WTC11 (cell line): Measurements from ENCODE around the gene DNAAF5. TPM values are rescaled to one million over a fixed set of nuclear protein-coding genes. Genes with fewer than 3 reads are reported as not detected.

Experiments used
- ATAC-seq: fragments of 200-7000 bp; cut with Tn5 transposase; 2 replicates; pipeline ENCODE4 v1.10.0; 2021; ENCODE audit warnings: mild to moderate bottlenecking, moderate library complexity
- CTCF ChIA-PET: fragments of 300-600 bp; sonication (Branson Sonifier 250); formaldehyde crosslinking; loops from one replicate; lab custom pipeline; 2021; ENCODE audit warnings: antibody characterized with exemption; lab: Charles Lee
- POLR2A ChIA-PET: fragments of 350-600 bp; sonication (Branson Sonifier 250); formaldehyde crosslinking; loops from one replicate; lab custom pipeline; 2021; ENCODE audit warnings: antibody characterized with exemption; lab: Charles Lee
- DNase-seq: peaks from one replicate; pipeline ENCODE4 v3.0.0; 2021; ENCODE audit warnings: low spot score
- H3K27ac Mint-ChIP-seq: 2 replicates; pipeline ENCODE4 v1.8.0; 2021; ENCODE audit warnings: mixed read lengths
- H3K27me3 Mint-ChIP-seq: 2 replicates; pipeline ENCODE4 v1.8.0; 2021; ENCODE audit warnings: low read depth, mild to moderate bottlenecking, moderate library complexity, mixed read lengths
- H3K36me3 Mint-ChIP-seq: 2 replicates; pipeline ENCODE4 v1.8.0; 2021; ENCODE audit warnings: mixed read lengths
- H3K4me1 Mint-ChIP-seq: 2 replicates; pipeline ENCODE4 v1.8.0; 2022; ENCODE audit warnings: mixed read lengths
- H3K4me3 Mint-ChIP-seq: 2 replicates; pipeline ENCODE4 v1.8.0; 2021; ENCODE audit warnings: mild to moderate bottlenecking, moderate library complexity, mixed read lengths
- H3K9me3 Mint-ChIP-seq: 2 replicates; pipeline ENCODE4 v1.8.0; 2021; ENCODE audit warnings: mixed read lengths
- ATF6 ChIP-seq: sonication (generic); formaldehyde crosslinking; IDR thresholded peaks from 2 replicates; pipeline ENCODE4 v1.8.1; 2023; ENCODE audit warnings: mild to moderate bottlenecking, missing genetic modification reagents
- CREB1 ChIP-seq: sonication (generic); formaldehyde crosslinking; IDR thresholded peaks from 2 replicates; pipeline ENCODE4 v1.8.0; 2023; ENCODE audit warnings: mild to moderate bottlenecking, missing genetic modification reagents
- GTF2I ChIP-seq: fragments of 250-450 bp; sonication (Bioruptor Pico); conservative IDR thresholded peaks from 2 replicates; pipeline ENCODE4 v1.4.0; 2021; ENCODE audit warnings: mild to moderate bottlenecking
- IRF2 ChIP-seq: sonication (generic); formaldehyde crosslinking; IDR thresholded peaks from 2 replicates; pipeline ENCODE4 v1.8.0; 2022; ENCODE audit warnings: low read depth, missing genetic modification reagents, borderline replicate concordance
- MLX ChIP-seq: sonication (generic); formaldehyde crosslinking; IDR thresholded peaks from 2 replicates; pipeline ENCODE4 v1.8.1; 2023; ENCODE audit warnings: mild to moderate bottlenecking, missing genetic modification reagents, moderate library complexity
- NFE2L1 ChIP-seq: sonication (generic); formaldehyde crosslinking; IDR thresholded peaks from 2 replicates; pipeline ENCODE4 v1.8.1; 2023; ENCODE audit warnings: missing genetic modification reagents
- NR2C2 ChIP-seq: sonication (generic); formaldehyde crosslinking; IDR thresholded peaks from 2 replicates; pipeline ENCODE4 v1.8.0; 2022; ENCODE audit warnings: mild to moderate bottlenecking, missing genetic modification reagents
- PREB ChIP-seq: sonication (generic); formaldehyde crosslinking; IDR thresholded peaks from 2 replicates; pipeline ENCODE4 v1.8.1; 2022; ENCODE audit warnings: mild to moderate bottlenecking, missing genetic modification reagents, moderate library complexity, borderline replicate concordance
- SMAD4 ChIP-seq: sonication (generic); formaldehyde crosslinking; IDR thresholded peaks from 2 replicates; pipeline ENCODE4 v1.8.0; 2022; ENCODE audit warnings: mild to moderate bottlenecking, missing genetic modification reagents
- TCF7 ChIP-seq: sonication (generic); formaldehyde crosslinking; IDR thresholded peaks from 2 replicates; pipeline ENCODE4 v1.8.0; 2022; ENCODE audit warnings: mild to moderate bottlenecking, low read depth, missing genetic modification reagents, moderate library complexity
- ZBTB43 ChIP-seq: sonication (generic); formaldehyde crosslinking; IDR thresholded peaks from 2 replicates; pipeline ENCODE4 v1.8.1; 2023; ENCODE audit warnings: mild to moderate bottlenecking, missing genetic modification reagents
- ZNF317 ChIP-seq: sonication (generic); formaldehyde crosslinking; IDR thresholded peaks from 2 replicates; pipeline ENCODE4 v1.8.1; 2023; ENCODE audit warnings: low read depth, mild to moderate bottlenecking, moderate library complexity, missing genetic modification reagents, borderline replicate concordance
- ZNF512 ChIP-seq: sonication (generic); formaldehyde crosslinking; IDR thresholded peaks from 2 replicates; pipeline ENCODE4 v1.8.1; 2022; ENCODE audit warnings: missing genetic modification reagents, borderline replicate concordance
- ZNF532 ChIP-seq: fragments of 250-450 bp; sonication (Bioruptor Pico); IDR thresholded peaks from 2 replicates; pipeline ENCODE4 v1.9.0; 2021; ENCODE audit warnings: mild to moderate bottlenecking, borderline replicate concordance
- ZNF671 ChIP-seq: fragments of 250-450 bp; sonication (Bioruptor Pico); IDR thresholded peaks from 2 replicates; pipeline ENCODE4 v1.8.0; 2021; ENCODE audit warnings: mild to moderate bottlenecking
- total RNA-seq: library from RNA; stranded (reverse); gene quantifications from 3 replicates; pipeline ENCODE4 v1.2.3, GENCODE V29; 2021
- TF ChIP-seq, protein P1 (sequence below): fragments of 250-450 bp; sonication (Bioruptor Pico); IDR thresholded peaks from 2 replicates; pipeline ENCODE4 v1.9.0; 2021; ENCODE audit warnings: moderate library complexity, mild to moderate bottlenecking, inconsistent platforms, borderline replicate concordance

Gene DNAAF5
- total RNA-seq, 1 experiment from 2014 or later, result 62.2 TPM

GRCh38 chr7:782718-783449, 56.4 kb downstream of the DNAAF5 start:
- Mint-ChIP-seq H3K27ac (no peak overlapping the region), H3K9me3 (no peaks in the 10 kb centered on the region), H3K4me1 (no peaks in the 10 kb centered on the region), H3K4me3 (no peak overlapping the region), H3K27me3 (no peaks in the 10 kb centered on the region; the same call in 1 of the 2 replicates), H3K36me3 (peaks cover 52% of the 10 kb centered on the region)
- ATAC-seq (no peak), DNase-seq (no peak)
- POLR2A ChIA-PET, result no interaction called here
- no peak for TF ChIP-seq ATF6 (CRISPR knock-in tag)
- TF ChIP-seq IRF2, result no peak
- no peak for TF ChIP-seq ZNF671 (CRISPR knock-in tag)
- no peak for TF ChIP-seq MLX (CRISPR knock-in tag)
- TF ChIP-seq GTF2I (CRISPR knock-in tag), result no peak
- TF ChIP-seq CREB1 (CRISPR knock-in tag), result no peak
- TF ChIP-seq ZNF317 (CRISPR knock-in tag), result no peak
- TF ChIP-seq PREB, result no peak
- no peak for TF ChIP-seq ZNF532
- CTCF ChIA-PET, result interaction anchor here (0.6 kb wide), 1 partner anchor 173 kb away, joined by 3 read pairs; no protein-coding TSS in a partner anchor

- CTCF ChIA-PET, result interaction anchor here (0.6 kb wide), 1 partner anchor 172 kb away, joined by 3 read pairs; no protein-coding TSS in a partner anchor
- H3K36me3 Mint-ChIP-seq, result peaks cover 55% of the 10 kb centered on the region
- POLR2A ChIA-PET, result no interaction called here
- ATAC-seq (no peak), DNase-seq (no peak)
- H3K27me3 Mint-ChIP-seq, result no peaks in the 10 kb centered on the region; the same call in 1 of the 2 replicates
- no peak for TF ChIP-seq NR2C2
- no peak for TF ChIP-seq NFE2L1 (CRISPR knock-in tag)
- TF ChIP-seq TCF7, result no peak
- no peak for TF ChIP-seq SMAD4 (CRISPR knock-in tag)
- TF ChIP-seq IRF2, result no peak
- TF ChIP-seq ZNF671 (CRISPR knock-in tag), result no peak
- no peak for TF ChIP-seq ZNF512 (CRISPR knock-in tag)
- TF ChIP-seq ZBTB43 (CRISPR knock-in tag), result no peak
- TF ChIP-seq, protein P1, sequence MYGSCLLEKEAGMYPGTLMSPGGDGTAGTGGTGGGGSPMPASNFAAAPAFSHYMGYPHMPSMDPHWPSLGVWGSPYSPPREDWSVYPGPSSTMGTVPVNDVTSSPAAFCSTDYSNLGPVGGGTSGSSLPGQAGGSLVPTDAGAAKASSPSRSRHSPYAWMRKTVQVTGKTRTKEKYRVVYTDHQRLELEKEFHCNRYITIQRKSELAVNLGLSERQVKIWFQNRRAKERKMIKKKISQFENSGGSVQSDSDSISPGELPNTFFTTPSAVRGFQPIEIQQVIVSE (CRISPR knock-in tag), result no peak
- H3K9me3 Mint-ChIP-seq, result peaks cover 3% of the 10 kb centered on the region
- no peak overlapping the region for H3K4me3 Mint-ChIP-seq
- no peaks in the 10 kb centered on the region for H3K4me1 Mint-ChIP-seq
- no peak overlapping the region for H3K27ac Mint-ChIP-seq
These were observed 57.3 kb downstream of the DNAAF5 start for GRCh38 chr7:783556-784490.
